ENCODE data around the gene ZNF222. TPM values are rescaled to one million over a fixed set of nuclear protein-coding genes. Genes with fewer than 3 reads are reported as not detected.

The ZNF222 gene
- 1.6 and 3.4 TPM in 2 replicates for total RNA-seq

GRCh38 chr19:44025217-44025936, at the start of gene ZNF222:
Gene ZNF222, plus strand, starts transcription at chr19:44025379. Its CDS starts 58 bp downstream, at chr19:44025437.

GRCh38 chr19:43983912-43984686, 41.1 kb upstream of the ZNF222 start, which contains the start of gene ZNF155:
Gene ZNF155, plus strand, starts transcription at chr19:43984188. Its CDS starts 4,356 bp downstream, at chr19:43988544.

GRCh38 chr19:44002566-44003460, 22.4 kb upstream of the ZNF222 start, which contains the start of gene ZNF230:
Gene ZNF230, plus strand, starts transcription at chr19:44002957. Its CDS starts 4,122 bp downstream, at chr19:44007079.

DNA sequence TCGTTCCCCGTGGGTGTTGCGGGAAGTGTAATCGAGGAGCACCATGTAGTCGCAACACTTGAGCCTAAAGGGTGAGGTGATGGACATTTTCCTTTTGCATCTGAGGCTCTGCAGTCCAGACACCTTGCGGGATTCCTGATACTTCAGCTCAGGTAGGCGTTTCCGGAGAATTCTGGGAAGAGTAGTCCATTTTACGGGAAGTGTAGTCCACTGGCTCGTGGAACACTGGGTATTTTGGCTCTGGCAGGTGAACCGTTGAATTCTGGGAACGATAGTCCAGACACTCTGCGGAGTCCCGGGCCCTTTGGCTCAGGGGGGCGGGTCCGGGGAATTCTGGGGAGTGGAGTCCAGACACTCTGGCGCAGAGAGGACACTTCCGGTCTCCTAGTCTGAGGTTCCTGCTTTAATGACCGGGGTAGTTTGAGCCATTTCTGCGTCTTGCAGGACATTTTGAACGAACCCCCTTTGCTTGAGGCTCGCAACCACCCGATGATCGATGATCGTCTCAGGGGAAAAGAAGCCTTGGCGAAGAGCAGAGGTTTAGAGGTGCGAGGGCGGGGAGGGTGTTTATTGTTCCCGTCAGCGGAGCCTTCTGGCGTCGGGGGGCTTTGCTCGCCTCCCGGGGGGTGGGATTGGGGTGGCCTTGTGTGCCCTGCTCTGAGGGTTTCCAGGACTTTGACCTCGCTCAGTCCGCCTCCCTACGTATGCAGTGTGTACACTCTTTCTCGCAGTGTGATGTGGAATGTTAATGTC, 26.6 kb downstream of the ZNF222 start, which contains the start of gene ZNF223:
TSS of gene ZNF223 (plus strand) at position 387 of the 753 bp plus-strand sequence. CDS start 3,141 bp downstream, outside the sequence.

DNA sequence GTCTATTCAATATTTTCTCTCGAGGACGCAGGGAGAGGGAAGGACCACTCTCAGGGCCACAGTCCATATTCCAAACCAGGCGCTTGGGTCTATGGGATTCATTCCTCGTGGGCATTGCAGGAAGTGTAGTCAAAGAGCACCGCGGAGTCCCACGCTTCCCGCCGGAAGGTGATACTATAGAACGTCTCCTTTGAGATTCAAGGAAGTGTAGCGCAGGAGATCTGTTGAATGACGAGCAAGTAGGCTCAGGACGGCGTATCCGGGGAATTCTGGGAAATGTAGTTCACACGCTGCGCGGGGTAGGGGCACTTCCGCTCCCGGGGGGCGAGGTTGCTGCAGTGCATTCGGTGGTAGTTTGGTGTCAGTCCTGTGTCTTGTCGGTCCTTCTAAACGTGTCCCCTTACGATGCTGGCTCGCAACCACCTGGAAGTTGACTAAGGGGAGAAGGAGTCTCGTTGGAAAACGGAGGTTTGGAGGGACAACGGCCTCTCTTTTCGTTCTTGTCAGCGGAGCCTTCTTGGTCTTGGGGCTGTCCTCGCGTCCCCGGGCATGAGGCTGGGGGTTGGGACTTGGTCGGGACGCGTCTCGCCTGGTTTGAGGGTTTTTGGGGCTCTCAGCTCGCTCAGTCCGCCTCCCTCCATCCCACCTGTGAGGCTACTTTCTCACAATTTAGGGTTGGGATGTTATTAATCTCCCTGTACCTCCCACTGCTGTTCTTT, 46.8 kb downstream of the ZNF222 start, which contains the start of gene ZNF284:
TSS of gene ZNF284 (plus strand) at position 336 of the 719 bp plus-strand sequence. CDS start 4,231 bp downstream, outside the sequence.

Other genes starting within 250 kb of the ZNF222 start
- gene KCNN4, start 244.4 kb upstream of the ZNF222 start, total RNA-seq = 0.81 and 3.0 TPM in 2 replicates
- 0.13 and 0.33 TPM in 2 replicates for gene LYPD5, start 222.9 kb upstream of the ZNF222 start, total RNA-seq
- gene ZNF283, start 198.1 kb upstream of the ZNF222 start, total RNA-seq = 2.1 and 3.0 TPM in 2 replicates
- 0.33 and 1.8 TPM in 2 replicates for gene ZNF404, start 141.4 kb upstream of the ZNF222 start, total RNA-seq
- 3.3 and 12.8 TPM in 2 replicates for gene ZNF45, start 90.1 kb upstream of the ZNF222 start, total RNA-seq
- 2.0 and 2.2 TPM in 2 replicates for gene ZNF221, start 74.2 kb upstream of the ZNF222 start, total RNA-seq
- 5.9 and 6.1 TPM in 2 replicates for gene ZNF155, start 41.2 kb upstream of the ZNF222 start, total RNA-seq
- gene ZNF230, start 22.4 kb upstream of the ZNF222 start, total RNA-seq = 1.4 and 2.4 TPM in 2 replicates
- 1.9 and 2.1 TPM in 2 replicates for gene ZNF223, start 26.7 kb downstream of the ZNF222 start, total RNA-seq
- gene ZNF284, start 46.8 kb downstream of the ZNF222 start, total RNA-seq = 0.76 and 0.81 TPM in 2 replicates
- 3.9 and 5.2 TPM in 2 replicates for gene ZNF224, start 69.0 kb downstream of the ZNF222 start, total RNA-seq
- 1.3 and 1.5 TPM in 2 replicates for gene ZNF225, start 88.0 kb downstream of the ZNF222 start, total RNA-seq
- gene ZNF234, start 116.2 kb downstream of the ZNF222 start, total RNA-seq = 1.3 and 3.3 TPM in 2 replicates
- 3.3 and 7.7 TPM in 2 replicates for gene ZNF226, start 139.7 kb downstream of the ZNF222 start, total RNA-seq
- gene ZNF227, start 187.2 kb downstream of the ZNF222 start, total RNA-seq = 3.6 and 7.7 TPM in 2 replicates
- gene ZNF233, start 234.5 kb downstream of the ZNF222 start, total RNA-seq = 0.16 and 0.38 TPM in 2 replicates